ENCODE data around the gene TSKS. TPM values are rescaled to one million over a fixed set of nuclear protein-coding genes. Genes with fewer than 3 reads are reported as not detected.
A peak's percentile ranks its signal among the peaks of the same experiment; 100 is the strongest.

The TSKS gene
- total RNA-seq, 1 donor from 2014 or later, result not detected

- H3K27me3 Mint-ChIP-seq (ENCODE audit: low read depth), result no peaks in the 10 kb centered on the region
These were observed 3.2 kb upstream of the TSKS start for GRCh38 chr19:49766007-49766929.

GRCh38 chr19:49764341-49764740 lies 1.2 kb upstream of the TSKS start:
- Mint-ChIP-seq H3K4me1 (peaks cover 29% of the 10 kb centered on the region), H3K4me3 (no peak overlapping the region), H3K36me3 (no peaks in the 10 kb centered on the region), H3K27ac (peak overlapping the region; percentile 86), H3K27me3 (ENCODE audit: low read depth) (no peaks in the 10 kb centered on the region), H3K9me3 (no peaks in the 10 kb centered on the region)
- DNase-seq (ENCODE audit: low spot score in 2 of 2, unreplicated experiment in 2 of 2), result no peak
- TF ChIP-seq CTCF (IDR thresholded peaks at IDR 0.05; ENCODE audit: unreplicated experiment), result no peak

More at GRCh38 chr19:49766007-49766929, 3.2 kb upstream of the TSKS start:
- Mint-ChIP-seq H3K36me3 (no peaks in the 10 kb centered on the region), H3K27ac (peak overlapping the region; percentile 99), H3K4me1 (peaks cover 31% of the 10 kb centered on the region), H3K4me3 (peak overlapping the region; percentile 79), H3K9me3 (no peaks in the 10 kb centered on the region)
- TF ChIP-seq CTCF (IDR thresholded peaks at IDR 0.05; ENCODE audit: unreplicated experiment), result no peak
- peak; percentile 98 for DNase-seq (ENCODE audit: low spot score in 2 of 2, unreplicated experiment in 2 of 2)

- H3K36me3 Mint-ChIP-seq, result no peaks in the 10 kb centered on the region
- no peak overlapping the region for H3K27ac Mint-ChIP-seq
- DNase-seq (ENCODE audit: low spot score in 2 of 2, unreplicated experiment in 2 of 2), result no peak
- H3K4me1 Mint-ChIP-seq, result peaks cover 20% of the 10 kb centered on the region
- no peaks in the 10 kb centered on the region for H3K9me3 Mint-ChIP-seq
- H3K27me3 Mint-ChIP-seq (ENCODE audit: low read depth), result no peaks in the 10 kb centered on the region
- TF ChIP-seq CTCF (IDR thresholded peaks at IDR 0.05; ENCODE audit: unreplicated experiment), result no peak
- H3K4me3 Mint-ChIP-seq, result no peak overlapping the region
These were observed 1.3 kb downstream of the TSKS start for GRCh38 chr19:49761625-49762311.

GRCh38 chr19:49761249-49761624 lies 1.9 kb downstream of the TSKS start:
- DNase-seq (ENCODE audit: low spot score in 2 of 2, unreplicated experiment in 2 of 2), result no peak
- no peak overlapping the region for H3K27ac Mint-ChIP-seq
- H3K9me3 Mint-ChIP-seq, result no peaks in the 10 kb centered on the region
- TF ChIP-seq CTCF (IDR thresholded peaks at IDR 0.05; ENCODE audit: unreplicated experiment), result no peak
- no peak overlapping the region for H3K4me3 Mint-ChIP-seq
- no peaks in the 10 kb centered on the region for H3K27me3 Mint-ChIP-seq (ENCODE audit: low read depth)
- peaks cover 18% of the 10 kb centered on the region for H3K4me1 Mint-ChIP-seq
- no peaks in the 10 kb centered on the region for H3K36me3 Mint-ChIP-seq

GRCh38 chr19:49758292-49758691 lies 4.8 kb downstream of the TSKS start:
- TF ChIP-seq CTCF (IDR thresholded peaks at IDR 0.05; ENCODE audit: unreplicated experiment), result no peak
- H3K4me1 Mint-ChIP-seq, result peaks cover 8% of the 10 kb centered on the region
- no peak for DNase-seq (ENCODE audit: low spot score in 2 of 2, unreplicated experiment in 2 of 2)
- peaks cover 5% of the 10 kb centered on the region for H3K36me3 Mint-ChIP-seq
- H3K27me3 Mint-ChIP-seq (ENCODE audit: low read depth), result no peaks in the 10 kb centered on the region
- H3K27ac Mint-ChIP-seq, result peak overlapping the region; percentile 71
- no peak overlapping the region for H3K4me3 Mint-ChIP-seq
- peaks cover 9% of the 10 kb centered on the region for H3K9me3 Mint-ChIP-seq

All from mesothelial cell of epicardium (in vitro differentiated cells).